H4 (cell line): Measurements from ENCODE around the gene KTI12. TPM values are rescaled to one million over a fixed set of nuclear protein-coding genes. Genes with fewer than 3 reads are reported as not detected.

Experiments
- DNase-seq: peaks from one replicate; pipeline ENCODE4 v3.0.0-alpha.2; 2015; ENCODE audit warnings: low spot score
- total RNA-seq: library from RNA; depleted of rRNA; stranded (reverse); fragments of >200 nt; shearing (Covaris generic); gene quantifications from 2 replicates; pipeline ENCODE4 v1.2.3, GENCODE V29; 2014; rRNA removed

The KTI12 gene
- total RNA-seq, 1 experiment from 2014 or later = 9.2 TPM

- no peak for DNase-seq
These were observed 46.9 kb downstream of the KTI12 start for GRCh38 chr1:51986718-51987117.

GRCh38 chr1:51982161-51982560, 51.4 kb downstream of the KTI12 start:
- no peak for DNase-seq

Other genes with a start within 250 kb of the KTI12 start
- 77.0 and 78.8 TPM in 2 replicates for gene NRDC, start 155.1 kb downstream of the KTI12 start, total RNA-seq
- 0.43 and 0.54 TPM in 2 replicates for gene RAB3B, start 43.1 kb downstream of the KTI12 start, total RNA-seq
- gene TXNDC12, start 21.4 kb upstream of the KTI12 start, total RNA-seq = 128 and 138 TPM in 2 replicates
- 108 and 158 TPM in 2 replicates for gene BTF3L4, start 22.5 kb upstream of the KTI12 start, total RNA-seq
- gene ZFYVE9, start 108.3 kb upstream of the KTI12 start, total RNA-seq = 13.9 and 15.0 TPM in 2 replicates